IMR-90 (cell line): ENCODE measurements around the gene ZNF555. TPM values are rescaled to one million over a fixed set of nuclear protein-coding genes. Genes with fewer than 3 reads are reported as not detected.

Experiments used
- ATAC-seq: fragments of 200-7000 bp; cut with Tn5 transposase; 2 replicates; pipeline ENCODE4 v1.9.1; 2020; ENCODE audit warnings: low read depth, mild to moderate bottlenecking, moderate library complexity
- BruUV-seq: library from RNA; stranded (reverse); fragments of 400-500 nt; replicated peaks from 2 replicates; lab custom pipeline; 2021; lab: Mats Ljungman, UMichigan
- CTCF ChIA-PET: fragments of 300-600 bp; formaldehyde crosslinking; extraction: SDS; loops from one replicate; lab custom pipeline; 2021; ENCODE audit warnings: antibody characterized with exemption; lab: Yijun Ruan, JAX
- POLR2A ChIA-PET: fragments of 300-600 bp; sonication (Branson Sonifier 250); formaldehyde crosslinking; loops from one replicate; lab custom pipeline; 2022; ENCODE audit warnings: antibody characterized with exemption; ENCODE audit not compliant: unreplicated experiment; lab: Charles Lee
- DNase-seq: peaks from one replicate; pipeline ENCODE4 v3.0.0; 2013
- H2AFZ ChIP-seq: replicated peaks from 2 replicates; pipeline ENCODE3; 2013; ENCODE audit warnings: low read length, mild to moderate bottlenecking; ENCODE audit not compliant: poor library complexity
- H2AK5ac ChIP-seq: 2 replicates; pipeline ENCODE4 v1.6.1; 2013; ENCODE audit warnings: low read depth, low read length, inconsistent platforms
- H2AK9ac ChIP-seq: replicated peaks from 2 replicates; pipeline ENCODE3; 2013; ENCODE audit warnings: mild to moderate bottlenecking, low read depth, low read length, moderate library complexity; ENCODE audit not compliant: poor library complexity
- H2BK120ac ChIP-seq: 2 replicates; pipeline ENCODE4 v1.6.1; 2013; ENCODE audit warnings: low read depth, low read length, inconsistent platforms
- H2BK15ac ChIP-seq: 3 replicates; pipeline ENCODE4 v1.6.1; 2013; ENCODE audit warnings: low read depth, low read length, inconsistent platforms
- H2BK20ac ChIP-seq: 2 replicates; pipeline ENCODE4 v1.6.1; 2013; ENCODE audit warnings: low read depth, mild to moderate bottlenecking, inconsistent platforms, low read length, moderate library complexity
- H2BK5ac ChIP-seq: 2 replicates; pipeline ENCODE4 v1.6.1; 2013; ENCODE audit warnings: mild to moderate bottlenecking, low read depth, low read length, inconsistent platforms; ENCODE audit not compliant: poor library complexity, severe bottlenecking
- H3K14ac ChIP-seq: replicated peaks from 2 replicates; pipeline ENCODE4 v1.6.1; 2013; ENCODE audit warnings: low read depth, low read length, inconsistent platforms
- H3K18ac ChIP-seq: 2 replicates; pipeline ENCODE4 v1.6.1; 2013; ENCODE audit warnings: low read depth, low read length, control low read depth
- H3K23ac ChIP-seq: 2 replicates; pipeline ENCODE4 v1.6.1; 2013; ENCODE audit warnings: low read depth, low read length, inconsistent platforms
- H3K27ac ChIP-seq: 2 replicates; pipeline ENCODE4 v1.5.1; 2013; ENCODE audit warnings: mild to moderate bottlenecking, control low read depth, low read length; ENCODE audit not compliant: insufficient read depth
- H3K27me3 ChIP-seq: 2 replicates; pipeline ENCODE4 v1.6.1; 2013; ENCODE audit warnings: low read length; ENCODE audit not compliant: control insufficient read depth, insufficient read depth
- H3K36me3 ChIP-seq: 2 replicates; pipeline ENCODE4 v1.6.1; 2013; ENCODE audit warnings: low read length, mixed read lengths; ENCODE audit not compliant: control insufficient read depth, insufficient read depth
- H3K4ac ChIP-seq: 2 replicates; pipeline ENCODE4 v1.6.1; 2013; ENCODE audit warnings: low read depth, low read length, inconsistent platforms
- H3K4me1 ChIP-seq: 2 replicates; pipeline ENCODE4 v1.6.1; 2013; ENCODE audit warnings: low read length, mixed read lengths; ENCODE audit not compliant: control insufficient read depth, insufficient read depth
- H3K4me2 ChIP-seq: 2 replicates; pipeline ENCODE4 v1.6.1; 2013; ENCODE audit warnings: low read depth, mild to moderate bottlenecking, control low read depth, low read length, moderate library complexity
- H3K4me3 ChIP-seq: 2 replicates; pipeline ENCODE4 v1.5.1; 2013; ENCODE audit warnings: low read depth, mild to moderate bottlenecking, control low read depth, low read length, moderate library complexity; ENCODE audit not compliant: insufficient read depth
- H3K56ac ChIP-seq: 2 replicates; pipeline ENCODE4 v1.6.1; 2013; ENCODE audit warnings: low read length, inconsistent platforms; ENCODE audit not compliant: insufficient read depth; ENCODE audit errors: extremely low read depth
- H3K79me1 ChIP-seq, 2 experiments: 2 replicates each; pipeline ENCODE4 v1.6.1; 2013; ENCODE audit warnings: low read length in 2 of 2, inconsistent platforms in 1 of 2, low read depth in 1 of 2
- H3K9ac ChIP-seq: 2 replicates; pipeline ENCODE4 v1.6.1; 2013; ENCODE audit warnings: low read depth, low read length, control low read depth
- H3K9me1 ChIP-seq: 2 replicates; pipeline ENCODE4 v1.6.1; 2013; ENCODE audit warnings: low read length, inconsistent platforms; ENCODE audit not compliant: insufficient read depth
- H3K9me3 ChIP-seq: 2 replicates; pipeline ENCODE4 v1.6.1; 2013; ENCODE audit warnings: low read length; ENCODE audit not compliant: control insufficient read depth, insufficient read depth
- H4K20me1 ChIP-seq: 2 replicates; pipeline ENCODE4 v1.6.1; 2013; ENCODE audit warnings: low read length, inconsistent platforms; ENCODE audit not compliant: insufficient read depth
- H4K5ac ChIP-seq: 2 replicates; pipeline ENCODE4 v1.6.1; 2013; ENCODE audit warnings: mild to moderate bottlenecking, low read depth, low read length, control low read depth
- H4K8ac ChIP-seq, 2 experiments: 2 replicates each; pipeline ENCODE4 v1.6.1; 2013; ENCODE audit warnings: low read depth in 2 of 2, low read length in 2 of 2, control low read depth in 1 of 2, inconsistent platforms in 1 of 2
- H4K91ac ChIP-seq: 2 replicates; pipeline ENCODE4 v1.6.1; 2013; ENCODE audit warnings: low read depth, low read length, inconsistent platforms; ENCODE audit not compliant: insufficient read depth
- BHLHE40 ChIP-seq: fragments of 150-350 bp; IDR thresholded peaks from 2 replicates; pipeline ENCODE4 v1.6.1; 2016; ENCODE audit warnings: mild to moderate bottlenecking, low read depth, low read length
- CHD1 ChIP-seq: IDR thresholded peaks from 2 replicates; pipeline ENCODE4 v1.6.1; 2012; ENCODE audit warnings: low read depth, low read length, improper control_type of control experiment
- MXI1 ChIP-seq: IDR thresholded peaks from 2 replicates; pipeline ENCODE4 v1.6.1; 2012; ENCODE audit warnings: low read depth, mild to moderate bottlenecking, low read length, moderate library complexity, borderline replicate concordance
- POLR2A ChIP-seq: IDR thresholded peaks from 2 replicates; pipeline ENCODE4 v1.6.1; 2012; ENCODE audit warnings: mild to moderate bottlenecking, low read depth, low read length
- RAD21 ChIP-seq: IDR thresholded peaks from 2 replicates; pipeline ENCODE4 v1.6.1; 2012; ENCODE audit warnings: low read length, improper control_type of control experiment
- RCOR1 ChIP-seq: IDR thresholded peaks from 2 replicates; pipeline ENCODE4 v1.6.1; 2012; ENCODE audit warnings: mild to moderate bottlenecking, low read length, improper control_type of control experiment; ENCODE audit not compliant: insufficient replicate concordance
- WGBS, 2 experiments: methylation state at CpG; one replicate each; pipeline versions ENCODE4 v1.1.5 to v1.1.7; 2013; ENCODE audit warnings: missing lambda C conversion rate in 2 of 2; ENCODE audit not compliant: insufficient read length in 1 of 2; ENCODE audit errors: extremely low coverage in 2 of 2; 5-methylcytosine and 5-hydroxymethylcytosine counted together
- dilution Hi-C: fragments of 300-500 bp; cut with HindIII; formaldehyde crosslinking; loops from one replicate; pipeline ENCODE4 v1.14.3; 2018; ENCODE audit warnings: low sequenced_read_pairs; ENCODE audit not compliant: unreplicated experiment
- in situ Hi-C: fragments of 300-500 bp; cut with MboI; formaldehyde crosslinking; loops from 3 replicates; pipeline ENCODE4 v1.14.3; 2019; ENCODE audit warnings: low sequenced_read_pairs, inconsistent platforms, mixed read lengths
- intact Hi-C: fragments of 100-400 bp; cut with micrococcal nuclease; formaldehyde crosslinking; loops from 2 replicates; pipeline ENCODE4 v1.10.0; 2022
- polyA plus RNA-seq, 3 experiments: library from polyadenylated mRNA; depleted of rRNA; stranded (reverse); fragments of >200 nt; gene quantifications; 2 replicates each; pipeline ENCODE4 v1.2.3, GENCODE V29; 2012; ENCODE audit warnings: low replicate concordance in 1 of 3
- total RNA-seq: library from RNA; depleted of rRNA; stranded (reverse); fragments of >200 nt; gene quantifications from 2 replicates; pipeline ENCODE4 v1.2.3, GENCODE V29; 2012

The ZNF555 gene
- total and polyA plus RNA-seq, 2 of the 4 experiments (the other 2 are of a cell fraction) = 2.8 to 9.7 TPM

DNA sequence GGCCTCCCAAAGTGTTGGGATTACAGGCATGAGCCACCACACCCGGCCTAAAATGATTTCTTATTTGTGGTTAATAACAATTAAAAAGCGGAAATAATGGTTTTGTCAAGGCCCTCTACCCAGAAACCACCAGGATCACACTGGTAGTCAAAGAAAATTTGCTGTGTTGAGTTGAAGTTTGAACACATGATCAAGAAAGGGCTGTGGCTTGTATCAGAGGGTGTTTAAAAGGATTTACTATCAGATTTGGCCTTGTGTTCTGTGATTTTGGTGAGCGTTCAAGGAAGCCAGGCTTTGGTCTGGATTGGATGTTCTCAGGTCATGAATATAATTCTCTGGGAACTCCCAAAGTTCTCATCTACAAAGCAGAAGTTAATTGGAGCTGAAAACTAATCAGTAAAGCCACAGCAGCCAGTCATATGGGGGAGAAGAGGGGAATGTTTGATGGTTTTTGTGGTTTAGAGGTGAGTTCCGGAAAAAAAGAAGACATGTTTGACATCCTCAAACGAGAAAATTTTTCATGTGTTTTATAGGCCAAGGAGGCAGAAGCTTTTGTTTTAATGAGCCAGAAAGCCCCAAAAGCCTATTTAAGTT, 15.3 kb downstream of the ZNF555 start:
- POLR2A ChIA-PET = no interaction called here
- H3K4me2 ChIP-seq = no peak overlapping the region
- CTCF ChIA-PET = no interaction called here
- dilution Hi-C loops = no loop called here
- ATAC-seq = no peak
- H3K27ac ChIP-seq = no peak overlapping the region
- H4K8ac ChIP-seq = no peak overlapping the region
- peaks cover 86% of the 10 kb centered on the region for H3K9me3 ChIP-seq
- peaks cover 3% of the 10 kb centered on the region in 2 experiments; a peak in 1 of 4 replicates for H3K79me1 ChIP-seq
- H3K27me3 ChIP-seq = no peaks in the 10 kb centered on the region
- H3K4me3 ChIP-seq = no peak overlapping the region
- DNase-seq = no peak
- H3K14ac ChIP-seq = no peak overlapping the region
- no peak overlapping the region for H4K5ac ChIP-seq
- intact Hi-C loops = no loop called here
- H2BK120ac ChIP-seq = no peak overlapping the region
- no CpG with 5 or more reads among the region's 5 CpGs for WGBS, 2 experiments
- no TSS peak for BruUV-seq
- no peak for TF ChIP-seq RCOR1
- TF ChIP-seq BHLHE40 = no peak
- TF ChIP-seq POLR2A = no peak
- no peak for TF ChIP-seq RAD21
- no peak for TF ChIP-seq CHD1
- no peak for TF ChIP-seq MXI1
- H2AK5ac ChIP-seq = no peak overlapping the region
- H3K23ac ChIP-seq = no peak overlapping the region
- H3K4me1 ChIP-seq = no peaks in the 10 kb centered on the region
- H2AFZ ChIP-seq = no peak overlapping the region
- H3K56ac ChIP-seq = no peak overlapping the region
- in situ Hi-C loops = no loop called here
- no peak overlapping the region for H4K91ac ChIP-seq
- H2BK15ac ChIP-seq = no peak overlapping the region
- H2BK20ac ChIP-seq = no peak overlapping the region
- no peak overlapping the region for H3K4ac ChIP-seq
- H2BK5ac ChIP-seq = no peak overlapping the region
- H3K9ac ChIP-seq = no peak overlapping the region
- H2AK9ac ChIP-seq = no peak overlapping the region
- H4K20me1 ChIP-seq = no peaks in the 10 kb centered on the region
- peaks cover 26% of the 10 kb centered on the region for H3K36me3 ChIP-seq
- H3K9me1 ChIP-seq = no peaks in the 10 kb centered on the region
- no peak overlapping the region for H3K18ac ChIP-seq
